Neural progenitor cell (in vitro differentiated cells): Measurements from ENCODE around the gene OR10V1. TPM values are rescaled to one million over a fixed set of nuclear protein-coding genes. Genes with fewer than 3 reads are reported as not detected.

Source experiments
- DNase-seq: peaks from one replicate; pipeline ENCODE4 v3.0.0-alpha.2; 2016; ENCODE audit warnings: low spot score
- H2AFZ ChIP-seq: fragments of 200-600 bp; sonication (generic); replicated peaks from 2 replicates; pipeline ENCODE4 v1.6.1; 2016; ENCODE audit warnings: antibody characterized with exemption
- H3F3A ChIP-seq: fragments of 200-600 bp; sonication (generic); 2 replicates; pipeline ENCODE4 v1.6.1; 2016; ENCODE audit warnings: antibody characterized with exemption, low read depth
- H3K27ac ChIP-seq: fragments of 200-600 bp; sonication (generic); 2 replicates; pipeline ENCODE4 v1.5.1; 2016; ENCODE audit warnings: mild to moderate bottlenecking
- H3K27me3 ChIP-seq: fragments of 200-600 bp; sonication (generic); 2 replicates; pipeline ENCODE4 v1.6.1; 2016; ENCODE audit warnings: mild to moderate bottlenecking, moderate library complexity
- H3K36me3 ChIP-seq: fragments of 200-600 bp; sonication (generic); 2 replicates; pipeline ENCODE4 v1.5.1; 2016
- H3K4me1 ChIP-seq: fragments of 200-600 bp; sonication (generic); 2 replicates; pipeline ENCODE4 v1.6.1; 2016; ENCODE audit warnings: mixed run types
- H3K4me2 ChIP-seq: fragments of 200-600 bp; sonication (generic); 2 replicates; pipeline ENCODE4 v1.6.1; 2016
- H3K4me3 ChIP-seq: fragments of 200-600 bp; sonication (generic); 2 replicates; pipeline ENCODE4 v1.5.1; 2016
- H3K79me2 ChIP-seq: fragments of 200-600 bp; sonication (generic); 2 replicates; pipeline ENCODE4 v1.6.1; 2016; ENCODE audit warnings: low read depth
- H3K9ac ChIP-seq: fragments of 200-600 bp; sonication (generic); 2 replicates; pipeline ENCODE4 v1.6.1; 2016
- H3K9me3 ChIP-seq: fragments of 200-600 bp; sonication (generic); 2 replicates; pipeline ENCODE4 v1.5.1; 2016; ENCODE audit warnings: low read depth
- H4K20me1 ChIP-seq: fragments of 200-600 bp; sonication (generic); 2 replicates; pipeline ENCODE4 v1.6.1; 2016; ENCODE audit warnings: low read depth
- H3K27ac Mint-ChIP-seq: 3 replicates; pipeline ENCODE4 v1.8.0; 2021; ENCODE audit warnings: mixed read lengths
- H3K27me3 Mint-ChIP-seq: 2 replicates; pipeline ENCODE4 v1.8.0; 2022; ENCODE audit warnings: low read depth, mild to moderate bottlenecking, inconsistent platforms, moderate library complexity, mixed read lengths; ENCODE audit not compliant: insufficient read depth
- H3K36me3 Mint-ChIP-seq: 3 replicates; pipeline ENCODE4 v1.8.0; 2021; ENCODE audit warnings: mixed read lengths
- H3K4me1 Mint-ChIP-seq: 3 replicates; pipeline ENCODE4 v1.8.0; 2021; ENCODE audit warnings: mixed read lengths
- H3K4me3 Mint-ChIP-seq: 3 replicates; pipeline ENCODE4 v1.8.0; 2021; ENCODE audit warnings: mild to moderate bottlenecking, moderate library complexity, mixed read lengths
- H3K9me3 Mint-ChIP-seq: 3 replicates; pipeline ENCODE4 v1.8.0; 2020; ENCODE audit warnings: mixed read lengths
- CTCF ChIP-seq: fragments of 200-600 bp; sonication (generic); IDR thresholded peaks from 2 replicates; pipeline ENCODE4 v1.5.1; 2017; ENCODE audit warnings: antibody characterized with exemption, mild to moderate bottlenecking
- EZH2 ChIP-seq: fragments of 200-600 bp; sonication (generic); IDR thresholded peaks from 2 replicates; pipeline ENCODE4 v1.6.1; 2017; ENCODE audit warnings: antibody characterized with exemption, mild to moderate bottlenecking, moderate library complexity
- EZH2phosphoT487 ChIP-seq: fragments of 200-600 bp; sonication (generic); IDR thresholded peaks from 2 replicates; pipeline ENCODE4 v1.6.1; 2017; ENCODE audit warnings: antibody characterized with exemption
- total RNA-seq: library from RNA; depleted of rRNA; stranded (reverse); fragments of >200 nt; gene quantifications from 2 replicates; pipeline ENCODE4 v1.2.3, GENCODE V29; 2015; ENCODE audit warnings: low replicate concordance

OR10V1 gene
- total RNA-seq, 1 donor from 2014 or later = not detected

DNA sequence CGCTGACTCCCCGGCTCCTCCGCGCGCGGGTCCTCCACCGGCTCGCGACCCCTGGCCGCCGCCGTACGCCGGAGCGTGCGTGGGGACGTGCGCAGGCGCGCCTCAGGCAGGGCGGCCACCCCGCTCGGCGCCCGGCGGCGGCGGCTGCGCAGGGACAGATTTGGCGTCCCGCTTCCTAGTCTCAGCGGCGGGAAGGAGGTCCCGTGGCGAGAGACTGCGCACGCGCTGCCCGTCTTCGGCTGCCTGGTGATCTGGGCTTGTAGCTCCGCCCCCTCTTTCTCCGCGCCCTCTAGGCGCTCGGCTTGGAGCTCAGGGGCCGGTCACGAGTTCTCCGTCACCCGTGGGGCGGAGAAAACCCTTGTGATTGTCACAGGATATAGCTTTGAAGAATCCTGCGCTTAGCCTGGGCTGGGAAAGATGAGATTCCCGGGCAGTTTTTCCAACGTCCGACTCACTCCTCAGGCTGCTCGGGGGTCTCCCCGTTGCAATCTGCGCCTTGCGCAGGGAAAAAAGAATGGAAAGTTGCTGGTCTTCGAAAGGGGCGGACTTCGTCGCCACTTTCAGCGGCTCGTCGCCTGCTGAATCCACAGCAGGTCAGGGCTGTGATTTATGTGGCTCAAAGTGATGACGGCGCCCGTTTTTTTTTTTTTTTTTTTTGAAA lies 44.6 kb downstream of the OR10V1 start, which contains the start of gene PATL1:
Gene PATL1, minus strand, starts transcription at position 88 of the 661 bp plus-strand sequence. CDS start 142 bp downstream, outside the sequence.
- no peaks in the 10 kb centered on the region for H3K9me3 ChIP-seq
- TF ChIP-seq EZH2phosphoT487 = no peak
- no peak for TF ChIP-seq EZH2
- no peak for TF ChIP-seq CTCF
- H4K20me1 ChIP-seq = peaks cover 14% of the 10 kb centered on the region
- peaks cover 6% of the 10 kb centered on the region for H3K36me3 ChIP-seq
- H2AFZ ChIP-seq = peak within 1 kb of the TSS; percentile 90
- Mint-ChIP-seq H3K36me3 (peaks cover 8% of the 10 kb centered on the region), H3K4me3 (peak within 1 kb of the TSS; percentile 94), H3K4me1 (peaks cover 16% of the 10 kb centered on the region), H3K27ac (peak within 1 kb of the TSS; percentile 96), H3K27me3 (peaks cover 2% of the 10 kb centered on the region), H3K9me3 (no peaks in the 10 kb centered on the region)
- H3K4me3 ChIP-seq = peak within 1 kb of the TSS; percentile 93
- H3K27me3 ChIP-seq = no peaks in the 10 kb centered on the region
- H3K4me2 ChIP-seq = peak within 1 kb of the TSS; percentile 77
- H3K79me2 ChIP-seq = peaks cover 26% of the 10 kb centered on the region
- H3F3A ChIP-seq = peaks cover 25% of the 10 kb centered on the region
- no peaks in the 10 kb centered on the region for H3K4me1 ChIP-seq
- peak within 1 kb of the TSS; percentile 79 for H3K9ac ChIP-seq
- DNase-seq = peak; percentile 99
- H3K27ac ChIP-seq = peak within 1 kb of the TSS; percentile 98

GRCh38 chr11:59668188-59668949 lies 45.3 kb downstream of the OR10V1 start:
- DNase-seq = peak; percentile 94
- peak; percentile 35 for TF ChIP-seq CTCF
- no peak for TF ChIP-seq EZH2
- Mint-ChIP-seq H3K4me1 (peaks cover 16% of the 10 kb centered on the region), H3K27me3 (peaks cover 2% of the 10 kb centered on the region), H3K4me3 (peak overlapping the region; percentile 92), H3K36me3 (peaks cover 8% of the 10 kb centered on the region), H3K27ac (peak overlapping the region; percentile 26), H3K9me3 (no peaks in the 10 kb centered on the region)
- Histone ChIP-seq H3K4me1 (no peaks in the 10 kb centered on the region), H3K4me3 (peak overlapping the region; percentile 93), H3F3A (peaks cover 25% of the 10 kb centered on the region), H3K9ac (peak overlapping the region; percentile 79), H2AFZ (peak overlapping the region; percentile 90), H3K9me3 (no peaks in the 10 kb centered on the region), H3K27ac (peak overlapping the region; percentile 98), H4K20me1 (peaks cover 14% of the 10 kb centered on the region), H3K79me2 (peaks cover 26% of the 10 kb centered on the region), H3K4me2 (peak overlapping the region; percentile 77), H3K36me3 (peaks cover 9% of the 10 kb centered on the region), H3K27me3 (no peaks in the 10 kb centered on the region)

DNA sequence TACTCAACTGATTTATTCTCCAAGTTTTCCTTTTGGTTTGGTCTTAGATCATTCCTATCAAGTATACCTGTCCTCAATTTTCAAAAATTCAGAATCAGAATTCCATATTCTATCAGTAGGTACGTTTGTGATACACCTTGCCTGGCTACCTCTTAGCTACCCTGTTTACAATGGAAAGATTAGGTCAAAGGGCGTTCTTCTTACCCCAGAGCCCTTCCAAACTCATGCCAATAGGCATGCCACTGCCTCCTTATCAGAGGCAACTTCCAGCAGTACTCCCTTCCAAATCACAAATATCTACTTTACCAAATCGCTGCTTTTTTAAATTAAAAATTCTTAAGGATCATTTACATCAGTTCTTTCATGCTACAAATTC lies 45.8 kb downstream of the OR10V1 start:
- peaks cover 13% of the 10 kb centered on the region for H3K36me3 ChIP-seq
- H3K79me2 ChIP-seq = peaks cover 28% of the 10 kb centered on the region
- Mint-ChIP-seq H3K9me3 (no peaks in the 10 kb centered on the region), H3K36me3 (peaks cover 8% of the 10 kb centered on the region), H3K27ac (peak overlapping the region; percentile 26), H3K4me3 (peak overlapping the region; percentile 92), H3K4me1 (peaks cover 16% of the 10 kb centered on the region), H3K27me3 (peaks cover under 1% of the 10 kb centered on the region)
- H4K20me1 ChIP-seq = peaks cover 14% of the 10 kb centered on the region
- peak overlapping the region; percentile 77 for H3K4me2 ChIP-seq
- DNase-seq = peak; percentile 4
- H3K4me3 ChIP-seq = peak overlapping the region; percentile 93
- peak overlapping the region; percentile 98 for H3K27ac ChIP-seq
- H3K9me3 ChIP-seq = no peaks in the 10 kb centered on the region
- no peak for TF ChIP-seq EZH2phosphoT487
- TF ChIP-seq CTCF = no peak
- no peak for TF ChIP-seq EZH2
- H2AFZ ChIP-seq = no peak overlapping the region
- no peaks in the 10 kb centered on the region for H3K27me3 ChIP-seq
- peak overlapping the region; percentile 79 for H3K9ac ChIP-seq
- no peaks in the 10 kb centered on the region for H3K4me1 ChIP-seq
- peaks cover 25% of the 10 kb centered on the region for H3F3A ChIP-seq
